Activated CD8-positive, alpha-beta T cell treated with anti-CD3 and anti-CD28 coated beads for 36 hours (primary cell): ENCODE data around the gene ZNF281. TPM values are rescaled to one million over a fixed set of nuclear protein-coding genes. Genes with fewer than 3 reads are reported as not detected.

ENCODE experiments used
- ATAC-seq: fragments of 200-7000 bp; cut with Tn5 transposase; one replicate; pipeline ENCODE4 v1.10.0; 2021; ENCODE audit warnings: mild to moderate bottlenecking, moderate library complexity
- CTCF ChIA-PET: fragments of 350-600 bp; sonication (Branson Sonifier 250); formaldehyde crosslinking; loops from one replicate; lab custom pipeline; 2021; ENCODE audit warnings: antibody characterized with exemption; lab: Charles Lee
- POLR2A ChIA-PET: fragments of 350-600 bp; sonication (Branson Sonifier 250); formaldehyde crosslinking; loops from one replicate; lab custom pipeline; 2021; ENCODE audit warnings: antibody characterized with exemption; lab: Charles Lee
- DNase-seq: peaks from one replicate; pipeline ENCODE4 v3.0.0-alpha.2; 2020
- H3K27ac Mint-ChIP-seq: one replicate; pipeline ENCODE4 v1.8.0; 2021; ENCODE audit warnings: mild to moderate bottlenecking, mixed read lengths
- H3K27me3 Mint-ChIP-seq: one replicate; pipeline ENCODE4 v1.8.0; 2021; ENCODE audit warnings: mixed read lengths
- H3K36me3 Mint-ChIP-seq: one replicate; pipeline ENCODE4 v1.8.0; 2021; ENCODE audit warnings: low read depth, mixed read lengths
- H3K4me1 Mint-ChIP-seq: one replicate; pipeline ENCODE4 v1.8.0; 2021; ENCODE audit warnings: low read depth, mixed read lengths
- H3K4me3 Mint-ChIP-seq: one replicate; pipeline ENCODE4 v1.8.0; 2021; ENCODE audit warnings: mild to moderate bottlenecking, moderate library complexity, mixed read lengths
- H3K9me3 Mint-ChIP-seq: one replicate; pipeline ENCODE4 v1.8.0; 2021; ENCODE audit warnings: mixed read lengths
- intact Hi-C: fragments of 100-400 bp; cut with micrococcal nuclease; formaldehyde crosslinking; loops from one replicate; pipeline ENCODE4 v1.10.0; 2022
- total RNA-seq, 2 experiments: library from RNA; stranded (reverse); gene quantifications; one replicate each; pipeline ENCODE4 v1.2.3, GENCODE V29; 2021
- TF ChIP-seq, protein P1 (sequence below): fragments of 200-600 bp; IDR thresholded peaks from one replicate; pipeline ENCODE4 v1.8.0; 2022; ENCODE audit warnings: antibody characterized with exemption, mild to moderate bottlenecking

ZNF281 gene
- 10 to 100 TPM; 12.0 to 12.2 TPM for total RNA-seq

- ChIA-PET CTCF (interaction anchor here (1.0 to 1.4 kb wide), 2 partner anchors 14 to 78 kb away, joined by 3 read pairs; no protein-coding TSS in a partner anchor), POLR2A (interaction anchor here (0.7 to 1.0 kb wide), 2 partner anchors 63 to 213 kb away, joined by 3 to 4 read pairs; no protein-coding TSS in a partner anchor)
- Mint-ChIP-seq H3K27me3 (no peaks in the 10 kb centered on the region), H3K4me1 (peaks cover 48% of the 10 kb centered on the region), H3K27ac (peak within 1 kb of the TSS; percentile 93), H3K4me3 (peak within 1 kb of the TSS; percentile 84), H3K9me3 (no peaks in the 10 kb centered on the region), H3K36me3 (peaks cover 38% of the 10 kb centered on the region)
- ATAC-seq (peak; percentile 99), DNase-seq (peak; percentile 97)
- intact Hi-C loops: loop anchor here (10.0 kb wide), 1 partner anchor 75 kb away; no protein-coding TSS in a partner anchor
- TF ChIP-seq, protein P1, sequence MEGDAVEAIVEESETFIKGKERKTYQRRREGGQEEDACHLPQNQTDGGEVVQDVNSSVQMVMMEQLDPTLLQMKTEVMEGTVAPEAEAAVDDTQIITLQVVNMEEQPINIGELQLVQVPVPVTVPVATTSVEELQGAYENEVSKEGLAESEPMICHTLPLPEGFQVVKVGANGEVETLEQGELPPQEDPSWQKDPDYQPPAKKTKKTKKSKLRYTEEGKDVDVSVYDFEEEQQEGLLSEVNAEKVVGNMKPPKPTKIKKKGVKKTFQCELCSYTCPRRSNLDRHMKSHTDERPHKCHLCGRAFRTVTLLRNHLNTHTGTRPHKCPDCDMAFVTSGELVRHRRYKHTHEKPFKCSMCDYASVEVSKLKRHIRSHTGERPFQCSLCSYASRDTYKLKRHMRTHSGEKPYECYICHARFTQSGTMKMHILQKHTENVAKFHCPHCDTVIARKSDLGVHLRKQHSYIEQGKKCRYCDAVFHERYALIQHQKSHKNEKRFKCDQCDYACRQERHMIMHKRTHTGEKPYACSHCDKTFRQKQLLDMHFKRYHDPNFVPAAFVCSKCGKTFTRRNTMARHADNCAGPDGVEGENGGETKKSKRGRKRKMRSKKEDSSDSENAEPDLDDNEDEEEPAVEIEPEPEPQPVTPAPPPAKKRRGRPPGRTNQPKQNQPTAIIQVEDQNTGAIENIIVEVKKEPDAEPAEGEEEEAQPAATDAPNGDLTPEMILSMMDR: no peak
Measured at GRCh38 chr1:200409761-200410565, at the start of gene ZNF281. Gene ZNF281, minus strand, starts transcription at chr1:200410036. Its CDS starts 331 bp downstream, at chr1:200409705.

DNA sequence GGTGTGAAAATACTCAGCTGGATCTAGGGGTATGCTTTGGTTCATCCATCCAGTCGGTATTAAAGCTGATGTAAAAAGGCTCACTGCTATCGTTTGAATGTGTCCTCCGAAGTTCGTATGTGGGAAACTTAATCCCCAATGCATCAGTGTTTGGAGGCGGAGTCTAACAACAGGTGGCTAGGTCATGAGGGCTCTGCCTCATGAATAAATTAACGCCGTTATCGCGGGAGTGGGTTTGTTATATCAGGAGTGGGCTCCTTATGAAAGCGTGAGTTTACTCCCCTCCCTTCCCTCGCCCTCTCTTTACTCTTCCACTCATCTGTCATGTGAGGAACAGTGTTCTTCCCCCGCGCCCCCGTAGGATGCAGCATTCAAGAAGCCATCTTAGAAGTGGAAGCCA is 48.9 kb upstream of the ZNF281 start:
- Mint-ChIP-seq H3K4me1 (no peaks in the 10 kb centered on the region), H3K36me3 (no peaks in the 10 kb centered on the region), H3K27me3 (no peaks in the 10 kb centered on the region), H3K27ac (no peak overlapping the region), H3K9me3 (no peaks in the 10 kb centered on the region), H3K4me3 (no peak overlapping the region)
- ChIA-PET CTCF (no interaction called here), POLR2A (no interaction called here)
- intact Hi-C loops: no loop called here
- TF ChIP-seq, protein P1: no peak
- DNase-seq (no peak), ATAC-seq (no peak)

- no peak for DNase-seq
- intact Hi-C loops: no loop called here
- ChIA-PET CTCF (interaction anchor here (0.8 kb wide), 1 partner anchor 153 kb away, joined by 3 read pairs; no protein-coding TSS in a partner anchor), POLR2A (interaction anchor here (0.7 to 0.9 kb wide), 2 partner anchors 13 to 186 kb away, joined by 3 read pairs; no protein-coding TSS in a partner anchor)
- H3K36me3 Mint-ChIP-seq: no peaks in the 10 kb centered on the region
- no peaks in the 10 kb centered on the region for H3K27me3 Mint-ChIP-seq
- H3K27ac Mint-ChIP-seq: no peak overlapping the region
- H3K9me3 Mint-ChIP-seq: no peaks in the 10 kb centered on the region
- TF ChIP-seq, protein P1: no peak
- ATAC-seq: no peak
- H3K4me1 Mint-ChIP-seq: no peaks in the 10 kb centered on the region
- H3K4me3 Mint-ChIP-seq: no peak overlapping the region
Measured at GRCh38 chr1:200457810-200458209, 48.0 kb upstream of the ZNF281 start.

GRCh38 chr1:200454425-200454824 is 44.6 kb upstream of the ZNF281 start:
- ATAC-seq: no peak
- Mint-ChIP-seq H3K27ac (no peak overlapping the region), H3K27me3 (no peaks in the 10 kb centered on the region)

More at GRCh38 chr1:200454425-200454824, 44.6 kb upstream of the ZNF281 start:
- H3K9me3 Mint-ChIP-seq: no peaks in the 10 kb centered on the region
- TF ChIP-seq, protein P1: no peak
- ChIA-PET CTCF (interaction anchor here (0.8 kb wide), 1 partner anchor 9 kb away, joined by 4 read pairs; no protein-coding TSS in a partner anchor), POLR2A (no interaction called here)
- intact Hi-C loops: no loop called here
- no peak overlapping the region for H3K4me3 Mint-ChIP-seq
- no peak for DNase-seq
- peaks cover 5% of the 10 kb centered on the region for H3K4me1 Mint-ChIP-seq
- H3K36me3 Mint-ChIP-seq: no peaks in the 10 kb centered on the region
